NCI-H748 (cell line): Measurements from ENCODE around the gene FBN1.

Experiments
- DNase-seq: peaks from one replicate; lab custom pipeline; 2025; ENCODE audit not compliant: unreplicated experiment; lab: John Stamatoyannopoulos, UW

The FBN1 gene

GRCh38 chr15:48652510-48653076 lies 7.1 kb upstream of the FBN1 start:
- DNase-seq, result no peak

- no peak for DNase-seq
Measured at GRCh38 chr15:48650931-48651330, 5.4 kb upstream of the FBN1 start.

DNA sequence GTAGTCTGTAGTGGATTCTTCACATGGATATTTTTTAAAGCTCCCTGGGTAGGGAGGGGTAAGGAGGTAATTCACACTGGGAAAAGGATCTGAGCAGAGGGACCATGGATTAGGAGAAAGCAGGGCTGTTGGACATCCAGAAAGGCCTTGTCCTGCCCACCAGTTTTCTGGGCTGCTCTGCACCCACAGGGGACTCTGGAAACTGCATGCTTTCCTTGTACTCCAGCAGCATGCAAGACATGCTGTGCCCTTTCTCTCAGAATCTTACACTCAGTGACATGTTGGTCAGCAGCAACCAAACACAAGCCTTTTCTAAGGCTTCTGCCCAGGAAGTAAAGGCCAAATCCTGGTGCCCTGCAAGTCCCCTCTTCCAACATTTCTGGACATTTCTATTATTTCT lies 2.5 kb upstream of the FBN1 start:
- no peak for DNase-seq

GRCh38 chr15:48646331-48646730 lies 822 bp upstream of the FBN1 start:
- no peak for DNase-seq

GRCh38 chr15:48644827-48645557 lies 517 bp downstream of the FBN1 start:
- DNase-seq, result peak; percentile 51

GRCh38 chr15:48644467-48644826 lies 1.1 kb downstream of the FBN1 start:
- DNase-seq, result peak; percentile 51

- no peak for DNase-seq
Measured at GRCh38 chr15:48643776-48644466, 1.6 kb downstream of the FBN1 start.

GRCh38 chr15:48643206-48643605 lies 2.3 kb downstream of the FBN1 start:
- DNase-seq, result no peak

GRCh38 chr15:48642795-48643194 lies 2.7 kb downstream of the FBN1 start:
- DNase-seq, result no peak

DNA sequence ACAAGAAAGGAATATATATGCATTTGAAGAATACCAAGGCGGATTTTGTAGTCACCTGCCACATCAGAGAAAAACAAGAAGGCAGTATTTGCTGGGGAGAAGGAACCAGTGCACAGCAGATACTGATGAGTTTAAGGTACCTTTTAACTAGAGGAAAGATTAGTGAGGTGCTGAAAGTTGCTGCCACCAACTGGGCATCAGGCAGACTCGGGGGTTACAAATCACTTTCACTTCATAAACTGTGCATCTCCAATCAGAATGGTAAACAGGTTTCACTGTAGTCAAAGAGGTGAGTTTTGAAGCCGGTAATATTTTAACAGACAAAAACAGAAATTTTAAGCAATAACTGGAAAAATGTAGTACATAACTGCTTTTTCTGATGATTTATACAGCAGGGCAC lies 4.1 kb downstream of the FBN1 start:
- no peak for DNase-seq

DNA sequence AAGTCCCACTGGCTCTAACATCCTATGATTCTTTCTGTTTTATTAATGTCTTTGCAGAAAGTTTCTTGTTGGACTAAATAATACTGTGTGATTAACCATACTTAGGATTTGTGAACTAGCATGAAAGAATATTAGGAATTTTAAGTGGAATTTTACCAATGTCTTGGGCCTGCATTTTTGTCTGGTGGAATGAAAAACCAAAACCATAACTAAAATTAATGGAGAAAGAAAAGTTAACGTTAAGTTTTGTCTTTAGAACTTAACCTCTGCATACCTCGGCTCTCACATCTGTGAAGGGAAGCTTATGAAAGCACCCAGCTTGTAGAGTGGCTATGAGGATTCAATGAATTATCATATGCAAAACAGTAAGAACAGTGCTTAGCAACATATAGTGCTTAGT lies 6.5 kb downstream of the FBN1 start:
- DNase-seq, result no peak

GRCh38 chr15:48637639-48638038 lies 7.9 kb downstream of the FBN1 start:
- DNase-seq, result no peak

GRCh38 chr15:48636511-48636910 lies 9.0 kb downstream of the FBN1 start:
- peak; percentile 57 for DNase-seq

GRCh38 chr15:48634893-48635292 lies 10.6 kb downstream of the FBN1 start:
- DNase-seq, result no peak

GRCh38 chr15:48634096-48634495 lies 11.4 kb downstream of the FBN1 start:
- no peak for DNase-seq

DNA sequence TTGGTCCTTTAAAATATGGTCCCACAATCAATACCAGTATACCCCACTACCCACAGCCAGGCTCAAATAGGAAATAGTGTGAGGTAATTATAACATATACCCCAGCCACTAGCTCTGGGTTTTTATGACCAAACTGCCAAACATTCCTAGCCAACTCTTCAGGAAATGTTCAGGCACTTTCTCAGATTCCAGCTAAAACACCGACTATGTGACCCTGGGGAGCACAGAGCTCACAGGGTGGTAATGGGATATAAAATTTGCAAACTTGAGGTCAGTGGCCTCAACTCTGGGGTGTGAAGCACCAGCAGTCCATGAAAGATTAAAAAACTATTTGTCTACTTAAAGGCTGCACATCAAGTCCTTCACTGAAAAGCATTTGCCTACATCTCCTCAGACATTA lies 12.9 kb downstream of the FBN1 start:
- DNase-seq, result no peak

- DNase-seq, result no peak
Measured at GRCh38 chr15:48631176-48631770, 14.2 kb downstream of the FBN1 start.

DNA sequence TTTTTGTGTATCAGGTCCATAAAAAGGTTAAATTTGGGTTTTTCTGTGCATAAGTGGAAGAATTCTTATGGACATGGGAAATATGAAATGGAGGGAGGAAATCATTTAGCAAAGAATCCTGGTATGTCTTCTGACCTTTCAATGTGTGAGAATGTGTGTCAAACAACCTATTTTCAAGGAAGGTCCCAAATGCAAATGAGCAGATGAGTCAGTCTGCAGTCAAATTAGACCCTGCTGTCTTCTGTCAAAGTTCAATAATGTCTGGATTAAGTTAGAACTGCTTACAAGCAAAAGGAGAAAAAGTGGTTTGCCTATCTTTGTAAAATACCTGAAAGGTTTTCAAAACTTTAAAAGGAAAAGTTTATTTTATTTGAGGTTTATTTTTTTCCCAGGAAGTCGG lies 15.3 kb downstream of the FBN1 start:
- DNase-seq, result no peak

- DNase-seq, result no peak
Measured at GRCh38 chr15:48628832-48629231, 16.7 kb downstream of the FBN1 start.

- DNase-seq, result peak; percentile 43
Measured at GRCh38 chr15:48627260-48627940, 18.1 kb downstream of the FBN1 start.

GRCh38 chr15:48625126-48625525 lies 20.4 kb downstream of the FBN1 start:
- DNase-seq, result no peak

GRCh38 chr15:48624700-48625099 lies 20.8 kb downstream of the FBN1 start:
- DNase-seq, result no peak
